H7 (cell line): Measurements from ENCODE around the gene RAPH1. TPM values are rescaled to one million over a fixed set of nuclear protein-coding genes. Genes with fewer than 3 reads are reported as not detected.
"Not testable (repeated sequence)": the region's sequence is repeated elsewhere in the genome, so short reads cannot be mapped to it uniquely, and the experiment has no call there.

ENCODE experiments used
- DNase-seq: peaks from one replicate; pipeline ENCODE4 v3.0.0; 2012
- H3K27me3 ChIP-seq: 2 replicates; pipeline ENCODE4 v1.6.0; 2011; ENCODE audit warnings: mild to moderate bottlenecking, low read length; ENCODE audit not compliant: control insufficient read depth, insufficient read depth
- H3K36me3 ChIP-seq: replicated peaks from 2 replicates; pipeline ENCODE4 v1.5.1; 2011; ENCODE audit warnings: low read length; ENCODE audit not compliant: control insufficient read depth, insufficient read depth
- H3K4me3 ChIP-seq: 2 replicates; pipeline ENCODE4 v1.5.1; 2011; ENCODE audit warnings: low read depth, mild to moderate bottlenecking, control low read depth, low read length, moderate library complexity; ENCODE audit not compliant: insufficient read depth
- total RNA-seq: library from RNA; depleted of rRNA; stranded (reverse); fragments of >200 nt; shearing (Covaris generic); gene quantifications from 2 replicates; pipeline ENCODE4 v1.2.3, GENCODE V29; 2014

RAPH1 gene
- total RNA-seq, 1 experiment from 2014 or later, result 4.9 TPM

DNA sequence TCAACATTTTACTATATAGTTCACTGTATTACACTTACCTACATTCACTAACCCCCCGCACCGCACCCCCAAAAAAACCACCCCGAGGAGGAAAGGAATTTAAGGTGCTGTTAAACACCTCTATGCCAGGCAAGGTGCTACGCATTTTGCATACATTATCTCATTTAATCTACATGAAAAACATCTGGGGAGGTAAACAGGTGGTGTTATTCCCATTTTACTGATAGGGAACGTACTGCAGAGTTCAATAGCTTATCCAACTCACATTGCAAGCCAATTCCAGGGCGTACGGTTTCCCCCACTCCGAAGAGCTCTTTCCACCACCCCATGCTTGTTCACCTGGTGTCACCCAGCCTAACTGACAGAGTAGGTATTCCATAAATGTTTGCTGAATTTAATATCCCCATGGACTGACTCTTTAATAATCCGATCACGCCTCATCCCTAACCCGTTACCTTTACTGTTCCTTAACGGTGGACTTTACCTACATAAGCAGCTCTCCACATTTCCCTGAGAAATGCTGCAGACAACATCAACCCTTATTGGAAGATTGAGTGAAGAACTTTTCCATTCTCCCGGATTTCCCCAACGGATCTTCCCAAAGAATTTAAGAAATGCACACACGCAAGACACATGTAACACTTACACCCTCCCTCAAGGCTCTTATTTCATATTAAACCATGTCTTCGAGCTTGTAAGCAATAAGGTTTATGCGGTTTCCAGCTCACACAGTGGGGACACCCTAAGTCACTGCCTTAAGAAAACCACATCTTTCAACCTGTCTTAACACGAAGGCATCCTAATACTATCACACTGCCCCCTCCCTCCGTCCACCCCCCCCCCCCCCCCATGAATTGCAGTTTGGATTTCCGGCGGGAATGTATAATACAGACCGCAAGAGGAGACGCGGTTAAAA lies 1.2 kb downstream of the RAPH1 start:
- peak; percentile 38 for DNase-seq
- H3K4me3 ChIP-seq, result peak overlapping the region; percentile 81
- H3K27me3 ChIP-seq, result peaks cover 5% of the 10 kb centered on the region
- no peaks in the 10 kb centered on the region for H3K36me3 ChIP-seq

- Histone ChIP-seq H3K4me3 (peak overlapping the region; percentile 81; the same call in 1 of the 2 replicates), H3K27me3 (peaks cover 5% of the 10 kb centered on the region), H3K36me3 (no peaks in the 10 kb centered on the region)
- peak; percentile 69 for DNase-seq
These were observed 2.0 kb downstream of the RAPH1 start for GRCh38 chr2:203532957-203533658.

DNA sequence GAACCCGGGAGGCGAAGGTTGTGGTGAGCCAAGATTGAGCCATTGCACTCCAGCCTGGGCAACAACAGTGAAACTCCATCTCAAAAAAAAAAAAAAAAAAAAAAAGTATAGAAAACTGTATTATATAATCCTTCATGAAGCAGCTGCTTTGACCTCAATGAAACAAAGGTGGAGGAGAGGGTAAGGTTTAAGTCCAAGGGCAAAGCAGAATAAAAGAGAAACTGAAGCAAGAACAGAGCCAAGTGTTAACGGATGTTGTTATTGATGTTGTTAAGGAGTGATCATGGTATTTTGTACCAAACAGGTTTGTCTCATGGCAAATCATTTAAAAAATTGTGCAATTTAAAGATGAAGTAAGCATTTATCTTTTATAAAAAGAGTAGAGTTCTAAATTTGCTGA lies 7.4 kb downstream of the RAPH1 start:
- DNase-seq, result no peak
- Histone ChIP-seq H3K36me3 (no peaks in the 10 kb centered on the region), H3K4me3 (no peak overlapping the region), H3K27me3 (no peaks in the 10 kb centered on the region)

GRCh38 chr2:203513268-203513667 lies 21.8 kb downstream of the RAPH1 start:
- not testable (repeated sequence) for DNase-seq, H3K27me3 ChIP-seq, H3K36me3 ChIP-seq, H3K4me3 ChIP-seq

GRCh38 chr2:203510941-203511305 lies 24.2 kb downstream of the RAPH1 start:
- H3K27me3 ChIP-seq, result no peaks in the 10 kb centered on the region
- H3K4me3 ChIP-seq, result no peak overlapping the region
- H3K36me3 ChIP-seq, result no peaks in the 10 kb centered on the region
- DNase-seq, result no peak

- peak; percentile 19 for DNase-seq
- Histone ChIP-seq H3K4me3 (no peak overlapping the region), H3K27me3 (no peaks in the 10 kb centered on the region), H3K36me3 (no peaks in the 10 kb centered on the region)
These were observed 24.7 kb downstream of the RAPH1 start for GRCh38 chr2:203510256-203510940.

GRCh38 chr2:203503460-203503859 lies 31.6 kb downstream of the RAPH1 start:
- not testable (repeated sequence) for DNase-seq, H3K36me3 ChIP-seq, H3K27me3 ChIP-seq, H3K4me3 ChIP-seq

DNA sequence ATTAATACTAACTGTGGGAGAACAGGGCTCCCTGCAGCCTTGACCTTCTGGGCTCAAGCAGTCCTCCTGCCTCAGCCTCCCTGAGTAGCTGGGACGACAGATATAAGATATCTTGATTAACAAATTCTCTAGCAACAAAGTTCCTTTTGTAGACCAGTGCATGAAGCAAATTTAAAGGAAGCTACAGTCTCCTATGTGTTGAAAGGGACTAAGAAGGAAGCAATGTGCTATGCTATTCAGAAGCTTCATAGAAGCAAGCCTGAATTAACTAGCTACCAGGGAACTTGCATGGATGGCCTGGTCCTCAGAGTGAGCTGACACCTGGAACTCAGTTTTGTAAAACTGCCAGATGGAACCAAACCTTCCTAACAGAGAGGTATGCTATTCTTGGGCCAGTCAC lies 33.2 kb downstream of the RAPH1 start:
- Histone ChIP-seq H3K36me3 (no peaks in the 10 kb centered on the region; the same call in 1 of the 2 replicates), H3K27me3 (no peaks in the 10 kb centered on the region), H3K4me3 (no peak overlapping the region)
- DNase-seq, result no peak

- no peaks in the 10 kb centered on the region for H3K27me3 ChIP-seq
- H3K4me3 ChIP-seq, result no peak overlapping the region
- DNase-seq, result no peak
- H3K36me3 ChIP-seq, result no peaks in the 10 kb centered on the region; the same call in 1 of the 2 replicates
These were observed 34.1 kb downstream of the RAPH1 start for GRCh38 chr2:203500951-203501350.

DNA sequence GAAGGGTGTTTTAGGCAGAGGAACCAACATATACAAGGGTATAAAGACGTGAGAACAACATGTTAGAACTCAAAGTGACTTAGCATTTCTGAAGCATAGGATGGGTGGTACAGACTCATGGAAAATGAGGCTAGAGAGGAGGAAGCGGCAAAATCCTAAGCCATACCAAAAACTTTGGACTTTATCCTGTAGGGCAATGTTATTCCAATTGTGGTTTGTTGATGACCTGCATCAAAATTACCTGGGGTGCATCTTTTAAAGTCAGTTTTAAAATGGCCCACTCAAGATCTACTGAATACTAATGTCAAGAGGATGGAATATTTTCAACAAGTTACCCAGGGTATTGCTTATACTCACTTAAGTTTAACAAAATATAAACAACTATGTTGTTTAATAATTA lies 34.8 kb downstream of the RAPH1 start:
- H3K27me3 ChIP-seq, result no peaks in the 10 kb centered on the region
- no peak for DNase-seq

GRCh38 chr2:203498161-203498560 lies 36.9 kb downstream of the RAPH1 start:
- Histone ChIP-seq H3K27me3 (no peaks in the 10 kb centered on the region), H3K36me3 (no peaks in the 10 kb centered on the region; the same call in none of the 2 replicates), H3K4me3 (no peak overlapping the region)
- DNase-seq, result no peak

More for the DNA sequence above, 34.8 kb downstream of the RAPH1 start:
- Histone ChIP-seq H3K4me3 (no peak overlapping the region), H3K36me3 (no peaks in the 10 kb centered on the region; the same call in 1 of the 2 replicates)

- peaks cover 4% of the 10 kb centered on the region for H3K36me3 ChIP-seq
- no peak for DNase-seq
- H3K27me3 ChIP-seq, result no peaks in the 10 kb centered on the region
- no peak overlapping the region for H3K4me3 ChIP-seq
These were observed 42.1 kb downstream of the RAPH1 start for GRCh38 chr2:203492965-203493364.

GRCh38 chr2:203490391-203490790 lies 44.7 kb downstream of the RAPH1 start:
- no peak for DNase-seq
- no peaks in the 10 kb centered on the region for H3K27me3 ChIP-seq
- no peak overlapping the region for H3K4me3 ChIP-seq
- peaks cover 4% of the 10 kb centered on the region for H3K36me3 ChIP-seq

- H3K36me3 ChIP-seq, result peaks cover 4% of the 10 kb centered on the region
- H3K4me3 ChIP-seq, result no peak overlapping the region
- no peaks in the 10 kb centered on the region for H3K27me3 ChIP-seq
- DNase-seq, result no peak
These were observed 45.6 kb downstream of the RAPH1 start for GRCh38 chr2:203489531-203489930.
